Loucy (cell line): ENCODE results near the gene ACMSD.

Experiments
- H2AFZ ChIP-seq: fragments of 200-600 bp; sonication (generic); 2 replicates; pipeline ENCODE4 v1.6.0; 2016; ENCODE audit warnings: antibody characterized with exemption, mild to moderate bottlenecking, low read length, moderate library complexity
- H3F3A ChIP-seq: fragments of 200-600 bp; 2 replicates; pipeline ENCODE4 v1.6.0; 2016; ENCODE audit warnings: antibody characterized with exemption, low read depth, mild to moderate bottlenecking
- H3K27me3 ChIP-seq: fragments of 200-600 bp; sonication (generic); 2 replicates; pipeline ENCODE4 v1.6.1; 2014; ENCODE audit warnings: low read length, mild to moderate bottlenecking; ENCODE audit not compliant: insufficient read depth, poor library complexity, severe bottlenecking
- H3K36me3 ChIP-seq: fragments of 200-600 bp; sonication (generic); 2 replicates; pipeline ENCODE4 v1.6.1; 2016; ENCODE audit warnings: low read length; ENCODE audit not compliant: insufficient read depth
- H3K4me1 ChIP-seq: fragments of 200-600 bp; sonication (generic); 2 replicates; pipeline ENCODE4 v1.5.1; 2014; ENCODE audit warnings: low read length, mild to moderate bottlenecking; ENCODE audit not compliant: insufficient read depth, poor library complexity, severe bottlenecking
- H3K4me2 ChIP-seq: fragments of 200-600 bp; sonication (generic); 2 replicates; pipeline ENCODE4 v1.6.0; 2014; ENCODE audit warnings: antibody characterized with exemption, low read length, low read depth, mild to moderate bottlenecking; ENCODE audit not compliant: poor library complexity, severe bottlenecking
- H3K4me3 ChIP-seq: fragments of 200-600 bp; sonication (generic); 2 replicates; pipeline ENCODE4 v1.5.1; 2014; ENCODE audit warnings: low read length, mild to moderate bottlenecking, mixed read lengths; ENCODE audit not compliant: poor library complexity, severe bottlenecking
- H3K79me2 ChIP-seq: fragments of 200-600 bp; sonication (generic); 2 replicates; pipeline ENCODE4 v1.6.1; 2014; ENCODE audit warnings: low read length; ENCODE audit not compliant: insufficient read depth
- H3K9ac ChIP-seq: fragments of 200-600 bp; sonication (generic); 2 replicates; pipeline ENCODE4 v1.6.0; 2014; ENCODE audit warnings: mild to moderate bottlenecking, low read depth, low read length, moderate library complexity; ENCODE audit not compliant: poor library complexity, severe bottlenecking
- H3K9me2 ChIP-seq: fragments of 200-600 bp; sonication (generic); replicated peaks from 2 replicates; pipeline ENCODE4 v1.6.1; 2016; ENCODE audit warnings: low read depth, low read length, mixed read lengths
- H3K9me3 ChIP-seq: fragments of 200-600 bp; sonication (generic); 2 replicates; pipeline ENCODE4 v1.6.1; 2014; ENCODE audit warnings: mild to moderate bottlenecking, antibody characterized with exemption, low read length, low read depth; ENCODE audit not compliant: insufficient read depth
- H4K20me1 ChIP-seq: fragments of 200-600 bp; sonication (generic); 2 replicates; pipeline ENCODE4 v1.6.0; 2014; ENCODE audit warnings: antibody characterized with exemption, low read length, mild to moderate bottlenecking; ENCODE audit not compliant: insufficient read depth, poor library complexity, severe bottlenecking
- EZH2phosphoT487 ChIP-seq: fragments of 200-600 bp; IDR thresholded peaks from 2 replicates; pipeline ENCODE4 v1.6.1; 2018; ENCODE audit warnings: antibody characterized with exemption, mild to moderate bottlenecking, moderate library complexity, borderline replicate concordance
- TF ChIP-seq, protein P1 (sequence below): fragments of 200-600 bp; sonication (generic); conservative IDR thresholded peaks from 2 replicates; pipeline ENCODE4 v1.5.1; 2014; ENCODE audit warnings: mild to moderate bottlenecking, antibody characterized with exemption, low read length

Gene ACMSD

DNA sequence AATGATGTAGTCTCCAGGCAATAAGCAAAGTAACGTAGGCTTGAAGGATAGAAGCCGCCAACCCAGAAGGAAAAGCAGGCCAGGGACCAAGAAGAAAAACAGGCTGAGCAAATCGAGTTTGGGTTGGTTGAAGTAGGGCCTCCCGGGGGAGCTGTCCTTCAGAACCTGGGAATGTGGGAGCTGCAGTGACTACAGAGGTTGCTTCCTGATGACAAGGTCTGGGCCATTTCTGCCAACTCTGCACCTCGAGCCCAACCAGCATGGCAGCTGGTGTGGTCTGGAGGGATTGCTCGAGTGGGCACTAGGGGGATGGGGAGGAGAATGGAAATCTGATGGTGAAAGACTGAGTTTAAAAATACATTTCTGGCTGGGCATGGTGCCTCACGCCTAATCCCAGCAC lies 14.1 kb downstream of the ACMSD start:
- TF ChIP-seq, protein P1, sequence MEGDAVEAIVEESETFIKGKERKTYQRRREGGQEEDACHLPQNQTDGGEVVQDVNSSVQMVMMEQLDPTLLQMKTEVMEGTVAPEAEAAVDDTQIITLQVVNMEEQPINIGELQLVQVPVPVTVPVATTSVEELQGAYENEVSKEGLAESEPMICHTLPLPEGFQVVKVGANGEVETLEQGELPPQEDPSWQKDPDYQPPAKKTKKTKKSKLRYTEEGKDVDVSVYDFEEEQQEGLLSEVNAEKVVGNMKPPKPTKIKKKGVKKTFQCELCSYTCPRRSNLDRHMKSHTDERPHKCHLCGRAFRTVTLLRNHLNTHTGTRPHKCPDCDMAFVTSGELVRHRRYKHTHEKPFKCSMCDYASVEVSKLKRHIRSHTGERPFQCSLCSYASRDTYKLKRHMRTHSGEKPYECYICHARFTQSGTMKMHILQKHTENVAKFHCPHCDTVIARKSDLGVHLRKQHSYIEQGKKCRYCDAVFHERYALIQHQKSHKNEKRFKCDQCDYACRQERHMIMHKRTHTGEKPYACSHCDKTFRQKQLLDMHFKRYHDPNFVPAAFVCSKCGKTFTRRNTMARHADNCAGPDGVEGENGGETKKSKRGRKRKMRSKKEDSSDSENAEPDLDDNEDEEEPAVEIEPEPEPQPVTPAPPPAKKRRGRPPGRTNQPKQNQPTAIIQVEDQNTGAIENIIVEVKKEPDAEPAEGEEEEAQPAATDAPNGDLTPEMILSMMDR = no peak
- TF ChIP-seq EZH2phosphoT487 = no peak
- Histone ChIP-seq H3F3A (no peaks in the 10 kb centered on the region), H3K36me3 (no peaks in the 10 kb centered on the region), H3K4me3 (no peak overlapping the region), H2AFZ (no peak overlapping the region), H3K9me2 (no peaks in the 10 kb centered on the region), H3K27me3 (no peaks in the 10 kb centered on the region), H3K9ac (no peak overlapping the region), H4K20me1 (no peaks in the 10 kb centered on the region), H3K4me2 (no peak overlapping the region), H3K79me2 (no peaks in the 10 kb centered on the region), H3K9me3 (no peaks in the 10 kb centered on the region), H3K4me1 (no peaks in the 10 kb centered on the region)

DNA sequence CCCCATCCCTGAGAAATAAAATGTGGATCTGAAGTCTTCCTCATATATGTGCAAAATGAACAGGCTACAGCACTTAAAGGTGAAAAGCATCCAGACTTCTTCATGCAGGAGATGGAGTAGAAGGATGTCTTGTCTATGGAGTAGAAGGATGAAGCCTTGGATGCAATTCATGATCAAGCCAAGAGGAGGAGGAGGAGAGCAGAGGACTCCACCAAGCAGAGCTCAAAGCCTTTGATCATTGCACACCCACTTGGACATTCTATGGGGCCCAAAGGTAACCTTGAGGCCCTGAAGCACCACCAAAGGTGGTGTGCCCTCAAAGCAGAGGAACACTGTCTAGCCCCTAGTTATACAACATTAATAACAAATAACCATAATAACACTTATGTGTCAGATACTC lies 17.3 kb downstream of the ACMSD start:
- no peaks in the 10 kb centered on the region for H3K9me2 ChIP-seq
- no peaks in the 10 kb centered on the region for H3K4me1 ChIP-seq
- H2AFZ ChIP-seq = no peak overlapping the region
- H3F3A ChIP-seq = no peaks in the 10 kb centered on the region
- no peaks in the 10 kb centered on the region for H3K36me3 ChIP-seq
- no peaks in the 10 kb centered on the region for H4K20me1 ChIP-seq
- no peak overlapping the region for H3K4me2 ChIP-seq
- H3K4me3 ChIP-seq = no peak overlapping the region
- no peaks in the 10 kb centered on the region for H3K9me3 ChIP-seq
- H3K79me2 ChIP-seq = no peaks in the 10 kb centered on the region
- TF ChIP-seq, protein P1 = no peak
- no peak for TF ChIP-seq EZH2phosphoT487
- H3K27me3 ChIP-seq = no peaks in the 10 kb centered on the region
- H3K9ac ChIP-seq = no peak overlapping the region

DNA sequence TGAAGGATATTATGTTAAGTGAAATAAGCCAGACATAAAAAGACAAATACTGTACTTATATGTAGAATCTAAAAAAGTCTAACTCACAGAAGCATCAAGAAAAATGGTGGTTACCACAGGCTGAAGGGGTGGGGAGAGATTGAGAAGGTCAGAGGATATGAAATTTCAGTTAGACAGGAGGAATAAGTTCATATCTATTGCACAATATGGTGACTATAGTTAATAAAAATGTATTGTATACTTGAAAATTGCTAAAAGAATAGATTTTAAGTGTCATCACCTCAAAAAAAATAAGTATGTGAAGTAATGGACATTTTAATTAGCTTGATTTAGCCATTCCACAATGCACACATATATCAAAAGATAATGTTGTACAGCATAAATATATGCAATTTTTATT lies 19.8 kb downstream of the ACMSD start:
- no peaks in the 10 kb centered on the region for H3K9me3 ChIP-seq
- no peaks in the 10 kb centered on the region for H3K36me3 ChIP-seq
- no peaks in the 10 kb centered on the region for H3F3A ChIP-seq
- H3K4me1 ChIP-seq = peaks cover 2% of the 10 kb centered on the region
- H3K27me3 ChIP-seq = no peaks in the 10 kb centered on the region
- H3K79me2 ChIP-seq = no peaks in the 10 kb centered on the region
- no peak overlapping the region for H3K9ac ChIP-seq
- no peak for TF ChIP-seq EZH2phosphoT487
- TF ChIP-seq, protein P1 = no peak
- no peak overlapping the region for H3K4me2 ChIP-seq
- no peaks in the 10 kb centered on the region for H3K9me2 ChIP-seq
- no peaks in the 10 kb centered on the region for H4K20me1 ChIP-seq
- no peak overlapping the region for H2AFZ ChIP-seq
- H3K4me3 ChIP-seq = no peak overlapping the region
